Osteoblast (primary cell): ENCODE measurements around the gene PPFIA1. TPM values are rescaled to one million over a fixed set of nuclear protein-coding genes. Genes with fewer than 3 reads are reported as not detected.

Experiments used
- DNase-seq: peaks from one replicate; pipeline ENCODE4 v3.0.0; 2011; ENCODE audit warnings: low spot score, mixed read lengths; ENCODE audit not compliant: insufficient read length; ENCODE audit errors: missing footprints
- H2AFZ ChIP-seq: 2 replicates; pipeline ENCODE4 v1.6.0; 2011; ENCODE audit warnings: mild to moderate bottlenecking, low read length
- H3K27ac ChIP-seq: 2 replicates; pipeline ENCODE4 v1.5.1; 2011; ENCODE audit warnings: mild to moderate bottlenecking, low read depth, low read length, moderate library complexity
- H3K27me3 ChIP-seq: 2 replicates; pipeline ENCODE4 v1.6.0; 2012; ENCODE audit warnings: mild to moderate bottlenecking, control low read depth, inconsistent platforms, low read length, moderate library complexity; ENCODE audit not compliant: insufficient read depth
- H3K36me3 ChIP-seq: 2 replicates; pipeline ENCODE4 v1.5.1; 2011; ENCODE audit warnings: mild to moderate bottlenecking, low read length, control low read depth, moderate library complexity; ENCODE audit not compliant: insufficient read depth
- H3K4me1 ChIP-seq: 2 replicates; pipeline ENCODE4 v1.5.1; 2011; ENCODE audit warnings: mild to moderate bottlenecking, low read length, control low read depth, moderate library complexity; ENCODE audit not compliant: insufficient read depth
- H3K4me2 ChIP-seq: 2 replicates; pipeline ENCODE4 v1.6.0; 2011; ENCODE audit warnings: mild to moderate bottlenecking, low read length; ENCODE audit not compliant: insufficient read depth
- H3K4me3 ChIP-seq: fragments of 200-600 bp; sonication (generic); 3 replicates; pipeline ENCODE4 v1.5.1; 2012; ENCODE audit warnings: mild to moderate bottlenecking, low read length, inconsistent platforms; ENCODE audit not compliant: insufficient read depth
- H3K79me2 ChIP-seq: 2 replicates; pipeline ENCODE4 v1.6.0; 2012; ENCODE audit warnings: mild to moderate bottlenecking, low read length, control low read depth, inconsistent platforms; ENCODE audit not compliant: insufficient read depth
- H3K9me3 ChIP-seq: 2 replicates; pipeline ENCODE4 v1.5.1; 2011; ENCODE audit warnings: low read depth, low read length, control low read depth
- H4K20me1 ChIP-seq: 2 replicates; pipeline ENCODE4 v1.6.0; 2012; ENCODE audit warnings: mild to moderate bottlenecking, low read length, control low read depth; ENCODE audit not compliant: insufficient read depth
- CTCF ChIP-seq: IDR thresholded peaks from 2 replicates; pipeline ENCODE4 v1.5.1; 2011; ENCODE audit warnings: mild to moderate bottlenecking, low read depth, low read length, moderate library complexity; ENCODE audit errors: extremely low read depth
- total RNA-seq: library from RNA; depleted of rRNA; stranded (reverse); fragments of >200 nt; gene quantifications from 2 replicates; pipeline ENCODE4 v1.2.3, GENCODE V29; 2012

The PPFIA1 gene
- total RNA-seq, 1 donor = 110 TPM

DNA sequence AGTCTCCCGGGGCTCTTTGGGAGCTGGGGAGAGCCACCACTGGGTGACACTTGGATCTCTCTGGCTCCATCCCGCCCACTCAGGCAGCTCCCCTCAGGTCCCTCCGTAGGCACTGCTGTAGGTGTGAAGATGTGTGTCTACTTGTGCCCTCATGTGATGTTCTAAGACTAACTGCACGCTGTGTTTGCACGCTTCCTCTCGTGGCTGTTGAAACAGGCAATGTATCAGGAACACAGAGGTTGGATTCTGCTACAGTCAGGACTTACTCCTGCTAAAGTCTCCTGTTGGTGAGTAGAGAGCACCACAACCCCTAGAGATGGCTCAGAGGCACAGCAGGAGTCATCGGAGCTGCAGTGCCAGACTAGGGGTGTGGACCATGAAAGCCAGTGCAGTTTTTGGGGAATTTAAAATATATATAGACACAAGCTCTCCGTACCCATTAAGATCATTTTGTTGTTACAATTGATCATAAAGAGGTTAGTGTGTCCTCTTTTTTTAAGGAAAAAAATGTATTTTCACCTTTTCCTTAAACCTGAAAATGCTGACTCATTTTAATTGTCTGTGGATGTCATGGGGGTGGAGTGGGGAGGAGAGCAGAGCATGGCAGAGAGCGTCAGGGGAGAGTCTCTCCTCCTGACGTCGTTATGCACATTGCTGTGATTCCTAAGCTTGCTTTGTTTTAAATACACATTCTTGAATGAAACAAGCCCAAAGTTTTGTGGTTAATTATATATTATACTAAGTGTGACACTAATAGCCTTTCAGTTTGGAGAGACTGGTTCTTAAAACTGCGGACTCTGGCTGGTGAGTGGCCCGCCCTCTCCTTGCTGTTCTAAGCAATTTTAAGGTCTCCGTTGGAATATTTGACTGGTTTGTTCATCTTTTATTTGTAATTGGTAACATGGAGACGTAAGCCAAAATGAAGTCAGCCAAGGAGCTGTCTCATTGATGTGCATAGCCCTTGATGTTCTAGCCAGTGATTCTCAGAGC lies 111.7 kb downstream of the PPFIA1 start:
- peaks cover 7% of the 10 kb centered on the region for H3K4me1 ChIP-seq
- H2AFZ ChIP-seq = no peak overlapping the region
- no peaks in the 10 kb centered on the region for H3K9me3 ChIP-seq
- no peaks in the 10 kb centered on the region for H4K20me1 ChIP-seq
- no peaks in the 10 kb centered on the region for H3K27me3 ChIP-seq
- no peak for TF ChIP-seq CTCF
- peak overlapping the region; percentile 16 for H3K4me2 ChIP-seq
- H3K4me3 ChIP-seq = no peak overlapping the region
- H3K27ac ChIP-seq = peak overlapping the region; percentile 53
- peak; percentile 90 for DNase-seq
- peaks cover 2% of the 10 kb centered on the region for H3K79me2 ChIP-seq
- H3K36me3 ChIP-seq = peaks cover 37% of the 10 kb centered on the region

- TF ChIP-seq CTCF = no peak
- Histone ChIP-seq H2AFZ (no peak overlapping the region), H3K36me3 (peaks cover 20% of the 10 kb centered on the region), H3K4me3 (no peak overlapping the region), H3K9me3 (no peaks in the 10 kb centered on the region), H3K27me3 (no peaks in the 10 kb centered on the region), H4K20me1 (no peaks in the 10 kb centered on the region), H3K27ac (no peak overlapping the region), H3K4me2 (no peak overlapping the region), H3K4me1 (peaks cover 7% of the 10 kb centered on the region), H3K79me2 (peaks cover 2% of the 10 kb centered on the region)
- DNase-seq = peak; percentile 54
Measured at GRCh38 chr11:70383664-70384565, 113.4 kb downstream of the PPFIA1 start.

DNA sequence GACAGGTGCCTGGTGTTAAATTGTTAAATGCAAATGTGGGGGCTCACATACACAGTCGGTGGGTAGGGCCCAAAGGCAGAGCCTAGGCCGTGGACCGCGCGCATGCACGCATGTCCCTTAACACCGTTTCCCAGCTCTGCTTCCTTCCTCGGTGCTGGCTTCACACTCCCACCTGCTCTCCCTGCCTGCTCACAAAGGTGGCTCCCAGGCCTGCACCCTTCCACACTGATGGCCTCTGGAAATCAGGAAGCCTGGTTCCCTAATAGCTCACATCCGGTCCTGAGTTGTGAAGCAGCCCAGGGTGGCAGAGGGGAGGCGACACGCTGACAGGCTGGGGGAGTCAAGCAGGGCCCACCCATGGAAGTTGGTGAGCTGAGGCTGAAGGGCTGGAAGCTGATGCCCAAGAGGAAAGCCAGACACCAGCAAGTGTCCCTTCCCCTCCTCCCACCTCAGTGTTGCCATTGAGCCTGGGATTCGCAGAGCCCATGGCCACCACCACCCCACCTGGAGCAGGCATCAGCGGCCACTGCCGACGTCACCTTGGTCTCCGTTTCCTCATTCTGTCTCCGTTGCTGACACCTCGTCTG lies 114.2 kb downstream of the PPFIA1 start:
- no peaks in the 10 kb centered on the region for H3K27me3 ChIP-seq
- DNase-seq = peak; percentile 73
- no peak overlapping the region for H3K4me3 ChIP-seq
- TF ChIP-seq CTCF = no peak
- peaks cover 19% of the 10 kb centered on the region for H3K36me3 ChIP-seq
- no peak overlapping the region for H2AFZ ChIP-seq
- H3K4me2 ChIP-seq = no peak overlapping the region
- H4K20me1 ChIP-seq = peaks cover under 1% of the 10 kb centered on the region
- H3K27ac ChIP-seq = no peak overlapping the region
- peaks cover 7% of the 10 kb centered on the region for H3K4me1 ChIP-seq
- H3K9me3 ChIP-seq = no peaks in the 10 kb centered on the region
- H3K79me2 ChIP-seq = peaks cover 3% of the 10 kb centered on the region
